Prostate gland (tissue), 2 donors: ENCODE measurements around the gene FAM81A.

Experiments
- CTCF ChIP-seq, 4 experiments: fragments of 200-600 bp in 2 of 4; fragments of 450-650 bp in 2 of 4; sonication (generic) in 2 of 4; IDR thresholded peaks; 1 replicate in 3 of 4; 2 replicates in 1 of 4; pipeline ENCODE4 v1.5.1; 2016 to 2019; ENCODE audit warnings: antibody characterized with exemption in 4 of 4, mild to moderate bottlenecking in 2 of 4, moderate library complexity in 2 of 4
- POLR2A ChIP-seq: fragments of 450-650 bp; IDR thresholded peaks from one replicate; pipeline ENCODE4 v1.6.1; 2016; ENCODE audit warnings: antibody characterized with exemption, mild to moderate bottlenecking
- POLR2AphosphoS5 ChIP-seq: sonication (generic); formaldehyde crosslinking; IDR thresholded peaks from one replicate; pipeline ENCODE4 v1.6.1; 2017; ENCODE audit warnings: antibody characterized with exemption

- TF ChIP-seq CTCF (IDR thresholded peaks at IDR 0.05) (no peak), POLR2A (no peak), POLR2AphosphoS5 (no peak)
These were observed 1.6 kb downstream of the FAM81A start for GRCh38 chr15:59439576-59439975.
